Epithelial cell of proximal tubule (primary cell): ENCODE results near the gene MAP3K15. TPM values are rescaled to one million over a fixed set of nuclear protein-coding genes. Genes with fewer than 3 reads are reported as not detected.

Source experiments
- DNase-seq: peaks from one replicate; pipeline ENCODE4 v3.0.0-alpha.2; 2011; ENCODE audit warnings: low read depth
- H3K4me3 ChIP-seq: 2 replicates; pipeline ENCODE4 v1.5.1; 2011; ENCODE audit warnings: low read depth, mild to moderate bottlenecking, low read length
- CTCF ChIP-seq: conservative IDR thresholded peaks from 2 replicates; pipeline ENCODE4 v1.5.1; 2012; ENCODE audit warnings: low read depth, mild to moderate bottlenecking, low read length
- total RNA-seq: library from RNA; depleted of rRNA; stranded (reverse); fragments of >200 nt; gene quantifications from 2 replicates; pipeline ENCODE4 v1.2.3, GENCODE V29; 2015

MAP3K15 gene
- total RNA-seq, 1 donor from 2014 or later, result 6.1 TPM

GRCh38 chrX:19343085-19343534 is 172.2 kb downstream of the MAP3K15 start:
- DNase-seq, result no peak
- no peak for TF ChIP-seq CTCF
- H3K4me3 ChIP-seq, result peak overlapping the region; percentile 77

- no peak for TF ChIP-seq CTCF
- DNase-seq, result no peak
- no peak overlapping the region for H3K4me3 ChIP-seq
Measured at GRCh38 chrX:19342331-19342906, 172.9 kb downstream of the MAP3K15 start.

GRCh38 chrX:19334945-19335626 is 180.2 kb downstream of the MAP3K15 start:
- peak; percentile 43 for TF ChIP-seq CTCF
- DNase-seq, result no peak

GRCh38 chrX:19332983-19333382 is 182.3 kb downstream of the MAP3K15 start:
- TF ChIP-seq CTCF, result no peak
- DNase-seq, result no peak
- no peak overlapping the region for H3K4me3 ChIP-seq

More at GRCh38 chrX:19334945-19335626, 180.2 kb downstream of the MAP3K15 start:
- H3K4me3 ChIP-seq, result no peak overlapping the region

- no peak overlapping the region for H3K4me3 ChIP-seq
- TF ChIP-seq CTCF, result no peak
- no peak for DNase-seq
Measured at GRCh38 chrX:19331831-19332230, 183.5 kb downstream of the MAP3K15 start.

- no peak overlapping the region for H3K4me3 ChIP-seq
- no peak for DNase-seq
- TF ChIP-seq CTCF, result no peak
Measured at GRCh38 chrX:19326567-19326966, 188.7 kb downstream of the MAP3K15 start.

Other genes starting within 250 kb of the MAP3K15 start
- gene PDHA1, start 171.6 kb downstream of the MAP3K15 start, total RNA-seq, result 77.6 and 147 TPM in 2 replicates